NCI-H146 (cell line): ENCODE data around the gene PHIP.
"Not testable (repeated sequence)": the region's sequence is repeated elsewhere in the genome, so short reads cannot be mapped to it uniquely, and the experiment has no call there.

Source experiments
- DNase-seq: peaks from one replicate; lab custom pipeline; 2025; lab: John Stamatoyannopoulos, UW

The PHIP gene

GRCh38 chr6:79078075-79078969, at the start of gene PHIP:
PHIP (minus strand) TSS chr6:79078254; CDS start chr6:79078068, 186 bp downstream.
- peak; percentile 96 for DNase-seq

GRCh38 chr6:79127660-79128059, 49.6 kb upstream of the PHIP start:
- no peak for DNase-seq

GRCh38 chr6:79119217-79119616, 41.2 kb upstream of the PHIP start:
- no peak for DNase-seq

- no peak for DNase-seq
Observed at GRCh38 chr6:79117752-79118151, 39.7 kb upstream of the PHIP start.

- DNase-seq: no peak
Observed at GRCh38 chr6:79115553-79116182, 37.6 kb upstream of the PHIP start.

GRCh38 chr6:79111549-79111948, 33.5 kb upstream of the PHIP start:
- DNase-seq: peak; percentile 1

- DNase-seq: no peak
Observed at GRCh38 chr6:79101164-79101563, 23.1 kb upstream of the PHIP start.

GRCh38 chr6:79100304-79100703, 22.2 kb upstream of the PHIP start:
- DNase-seq: no peak

GRCh38 chr6:79094938-79095337, 16.9 kb upstream of the PHIP start:
- no peak for DNase-seq

- DNase-seq: not testable (repeated sequence)
Observed at GRCh38 chr6:79091801-79092200, 13.7 kb upstream of the PHIP start.

- no peak for DNase-seq
Observed at GRCh38 chr6:79089552-79090404, 11.7 kb upstream of the PHIP start.

- no peak for DNase-seq
Observed at GRCh38 chr6:79084693-79085092, 6.6 kb upstream of the PHIP start.

- no peak for DNase-seq
Observed at GRCh38 chr6:79082304-79082703, 4.2 kb upstream of the PHIP start.

GRCh38 chr6:79081663-79082062, 3.6 kb upstream of the PHIP start:
- no peak for DNase-seq

- peak; percentile 14 for DNase-seq
Observed at GRCh38 chr6:79079561-79080041, 1.5 kb upstream of the PHIP start.

GRCh38 chr6:79077715-79078074, 359 bp downstream of the PHIP start:
- peak; percentile 82 for DNase-seq

- DNase-seq: peak; percentile 89
Observed at GRCh38 chr6:79076782-79077641, 1.0 kb downstream of the PHIP start.

GRCh38 chr6:79076160-79076559, 1.9 kb downstream of the PHIP start:
- no peak for DNase-seq

GRCh38 chr6:79073888-79074287, 4.2 kb downstream of the PHIP start:
- DNase-seq: no peak

- no peak for DNase-seq
Observed at GRCh38 chr6:79072640-79073181, 5.3 kb downstream of the PHIP start.

GRCh38 chr6:79071547-79071946, 6.5 kb downstream of the PHIP start:
- no peak for DNase-seq
